Osteocyte (in vitro differentiated cells): ENCODE data around the gene PMIS2. TPM values are rescaled to one million over a fixed set of nuclear protein-coding genes. Genes with fewer than 3 reads are reported as not detected.
"Not testable (repeated sequence)": the region's sequence is repeated elsewhere in the genome, so short reads cannot be mapped to it uniquely, and the experiment has no call there.

ENCODE experiments used
- DNase-seq: peaks from one replicate; pipeline ENCODE4 v3.0.0; 2021; ENCODE audit warnings: mixed read lengths; ENCODE audit not compliant: unreplicated experiment; ENCODE audit errors: extremely low spot score
- H3K27ac Mint-ChIP-seq: one replicate; pipeline ENCODE4 v1.8.0; 2021; ENCODE audit warnings: mild to moderate bottlenecking, mixed read lengths; ENCODE audit not compliant: unreplicated experiment
- H3K27me3 Mint-ChIP-seq: one replicate; pipeline ENCODE4 v1.8.0; 2021; ENCODE audit warnings: mixed read lengths; ENCODE audit not compliant: unreplicated experiment
- H3K36me3 Mint-ChIP-seq: one replicate; pipeline ENCODE4 v1.8.0; 2021; ENCODE audit warnings: mixed read lengths; ENCODE audit not compliant: unreplicated experiment
- H3K4me1 Mint-ChIP-seq: one replicate; pipeline ENCODE4 v1.8.0; 2021; ENCODE audit warnings: mixed read lengths; ENCODE audit not compliant: unreplicated experiment
- H3K4me3 Mint-ChIP-seq: one replicate; pipeline ENCODE4 v1.8.0; 2021; ENCODE audit warnings: mild to moderate bottlenecking, moderate library complexity, mixed read lengths; ENCODE audit not compliant: unreplicated experiment
- H3K9me3 Mint-ChIP-seq: one replicate; pipeline ENCODE4 v1.8.0; 2021; ENCODE audit warnings: mixed read lengths; ENCODE audit not compliant: unreplicated experiment
- total RNA-seq: library from RNA; stranded (reverse); gene quantifications from 2 replicates; pipeline ENCODE4 v1.2.1, GENCODE V29; 2021
- TF ChIP-seq, protein P1 (sequence below): fragments of 200-600 bp; sonication (generic); IDR thresholded peaks from 2 replicates; pipeline ENCODE4 v1.5.0; 2021; ENCODE audit warnings: antibody characterized with exemption, mild to moderate bottlenecking, moderate library complexity

PMIS2 gene
- total RNA-seq, 1 donor from 2014 or later = not detected

DNA sequence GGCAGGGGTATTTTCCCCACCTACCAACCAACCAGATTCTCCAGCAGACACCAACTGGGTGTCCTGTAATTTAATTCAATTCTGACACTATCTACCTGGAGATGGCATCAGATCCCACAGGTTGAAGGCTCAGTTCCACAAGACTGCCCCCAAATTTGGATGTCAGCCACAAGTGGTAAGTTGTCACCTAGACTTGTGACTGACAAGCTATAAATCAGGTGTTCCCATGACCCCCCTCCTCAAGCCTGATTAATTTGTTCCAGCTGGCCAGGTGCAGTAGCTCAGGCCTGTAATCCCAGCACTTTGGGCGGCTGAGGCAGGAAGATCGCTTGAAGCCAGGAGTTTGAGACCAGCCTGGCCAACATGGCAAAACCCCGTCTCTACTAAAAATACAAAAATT, 16.0 kb downstream of the PMIS2 start:
- H3K4me3 Mint-ChIP-seq = no peak overlapping the region
- H3K27ac Mint-ChIP-seq = no peak overlapping the region
- DNase-seq = no peak
- H3K9me3 Mint-ChIP-seq = no peaks in the 10 kb centered on the region
- no peaks in the 10 kb centered on the region for H3K36me3 Mint-ChIP-seq
- peaks cover 1% of the 10 kb centered on the region for H3K4me1 Mint-ChIP-seq
- TF ChIP-seq, protein P1, sequence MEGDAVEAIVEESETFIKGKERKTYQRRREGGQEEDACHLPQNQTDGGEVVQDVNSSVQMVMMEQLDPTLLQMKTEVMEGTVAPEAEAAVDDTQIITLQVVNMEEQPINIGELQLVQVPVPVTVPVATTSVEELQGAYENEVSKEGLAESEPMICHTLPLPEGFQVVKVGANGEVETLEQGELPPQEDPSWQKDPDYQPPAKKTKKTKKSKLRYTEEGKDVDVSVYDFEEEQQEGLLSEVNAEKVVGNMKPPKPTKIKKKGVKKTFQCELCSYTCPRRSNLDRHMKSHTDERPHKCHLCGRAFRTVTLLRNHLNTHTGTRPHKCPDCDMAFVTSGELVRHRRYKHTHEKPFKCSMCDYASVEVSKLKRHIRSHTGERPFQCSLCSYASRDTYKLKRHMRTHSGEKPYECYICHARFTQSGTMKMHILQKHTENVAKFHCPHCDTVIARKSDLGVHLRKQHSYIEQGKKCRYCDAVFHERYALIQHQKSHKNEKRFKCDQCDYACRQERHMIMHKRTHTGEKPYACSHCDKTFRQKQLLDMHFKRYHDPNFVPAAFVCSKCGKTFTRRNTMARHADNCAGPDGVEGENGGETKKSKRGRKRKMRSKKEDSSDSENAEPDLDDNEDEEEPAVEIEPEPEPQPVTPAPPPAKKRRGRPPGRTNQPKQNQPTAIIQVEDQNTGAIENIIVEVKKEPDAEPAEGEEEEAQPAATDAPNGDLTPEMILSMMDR = no peak
- H3K27me3 Mint-ChIP-seq = peaks cover 7% of the 10 kb centered on the region

DNA sequence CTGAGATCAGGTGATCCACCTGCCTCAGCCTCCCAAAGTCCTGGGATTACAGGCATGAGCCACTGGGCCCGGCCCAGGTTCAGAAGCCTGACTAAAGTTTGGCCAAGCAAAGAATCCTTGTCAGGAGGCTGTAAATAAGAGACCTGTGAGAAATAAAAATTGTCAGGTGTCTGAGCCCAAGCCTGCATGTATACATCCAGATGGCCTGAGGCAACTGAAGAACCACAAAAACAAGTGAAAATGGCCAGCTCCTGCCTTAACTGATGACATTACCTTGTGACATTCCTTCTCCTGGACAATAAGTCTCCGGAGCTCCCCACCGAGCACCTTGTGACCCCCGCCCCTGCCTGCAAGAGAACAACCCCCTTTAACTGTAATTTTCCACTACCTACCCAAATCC, 18.5 kb downstream of the PMIS2 start:
- not testable (repeated sequence) for H3K36me3 Mint-ChIP-seq, H3K4me1 Mint-ChIP-seq, DNase-seq, H3K27me3 Mint-ChIP-seq, H3K27ac Mint-ChIP-seq, H3K4me3 Mint-ChIP-seq
- H3K9me3 Mint-ChIP-seq = peaks cover 13% of the 10 kb centered on the region

DNA sequence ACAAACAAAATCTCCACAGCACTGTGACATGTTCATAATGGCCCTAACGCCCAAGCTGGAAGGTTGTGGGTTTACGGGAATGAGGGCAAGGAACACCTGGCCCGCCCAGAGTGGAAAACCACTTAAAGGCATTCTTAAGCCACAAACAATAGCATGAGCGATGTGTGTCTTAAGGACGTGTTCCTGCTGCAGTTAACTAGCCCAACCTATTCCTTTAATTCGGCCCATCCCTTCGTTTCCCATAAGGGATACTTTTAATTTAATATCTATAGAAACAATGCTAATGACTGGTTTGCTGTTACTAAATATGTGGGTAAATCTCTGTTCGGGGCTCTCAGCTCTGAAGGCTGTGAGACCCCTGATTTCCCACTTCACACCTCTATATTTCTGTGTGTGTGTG, 21.2 kb downstream of the PMIS2 start:
- H3K4me1 Mint-ChIP-seq, DNase-seq, H3K36me3 Mint-ChIP-seq, H3K4me3 Mint-ChIP-seq, H3K27ac Mint-ChIP-seq, H3K27me3 Mint-ChIP-seq: not testable (repeated sequence)
- peaks cover 13% of the 10 kb centered on the region for H3K9me3 Mint-ChIP-seq

DNA sequence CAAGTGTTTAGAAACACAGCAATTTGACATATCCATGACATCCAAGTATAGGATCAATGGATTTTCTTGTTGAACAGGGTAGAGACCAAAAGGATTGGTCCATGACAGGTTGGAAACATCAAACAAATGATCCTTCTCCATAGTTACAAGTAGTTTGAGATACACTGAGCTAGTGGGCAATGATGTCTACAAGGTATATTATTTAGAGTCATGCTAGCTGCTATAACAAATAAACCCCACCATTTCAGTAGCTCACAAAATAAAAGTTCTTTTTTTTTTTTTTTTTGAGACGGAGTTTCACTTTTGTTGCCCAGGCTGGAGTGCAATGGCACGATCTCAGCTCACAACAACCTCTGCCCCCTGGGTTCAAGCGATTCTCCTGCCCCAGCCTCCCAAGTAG, 21.7 kb downstream of the PMIS2 start:
- no peaks in the 10 kb centered on the region for H3K36me3 Mint-ChIP-seq
- DNase-seq = no peak
- H3K4me3 Mint-ChIP-seq = no peak overlapping the region
- TF ChIP-seq, protein P1 = no peak
- H3K27me3 Mint-ChIP-seq = peaks cover 3% of the 10 kb centered on the region
- no peak overlapping the region for H3K27ac Mint-ChIP-seq
- H3K9me3 Mint-ChIP-seq = peaks cover 13% of the 10 kb centered on the region
- peaks cover 7% of the 10 kb centered on the region for H3K4me1 Mint-ChIP-seq

DNA sequence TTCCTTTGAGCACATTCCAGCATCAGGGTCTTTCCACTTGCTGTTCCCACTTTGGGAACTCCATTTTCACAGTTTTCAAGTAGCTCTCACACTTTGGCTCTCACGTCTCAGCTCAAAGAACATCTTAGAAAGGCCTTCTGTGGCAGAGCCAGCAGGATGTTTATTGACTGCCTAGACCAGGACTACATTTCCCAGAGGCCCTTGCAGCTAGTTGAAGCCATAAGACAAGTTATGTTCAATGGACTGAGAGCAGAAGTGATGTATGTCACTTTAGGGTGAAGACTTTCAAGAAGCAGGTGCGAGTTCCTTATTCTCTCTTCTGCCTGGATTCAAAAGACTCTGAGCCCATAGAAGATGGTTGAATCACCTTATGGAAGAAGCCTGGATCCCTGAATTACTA, 22.3 kb downstream of the PMIS2 start:
- H3K4me3 Mint-ChIP-seq = no peak overlapping the region
- peaks cover 13% of the 10 kb centered on the region for H3K9me3 Mint-ChIP-seq
- TF ChIP-seq, protein P1 = no peak
- no peak for DNase-seq
- H3K4me1 Mint-ChIP-seq = peaks cover 7% of the 10 kb centered on the region
- no peaks in the 10 kb centered on the region for H3K36me3 Mint-ChIP-seq
- peaks cover 3% of the 10 kb centered on the region for H3K27me3 Mint-ChIP-seq
- no peak overlapping the region for H3K27ac Mint-ChIP-seq

DNA sequence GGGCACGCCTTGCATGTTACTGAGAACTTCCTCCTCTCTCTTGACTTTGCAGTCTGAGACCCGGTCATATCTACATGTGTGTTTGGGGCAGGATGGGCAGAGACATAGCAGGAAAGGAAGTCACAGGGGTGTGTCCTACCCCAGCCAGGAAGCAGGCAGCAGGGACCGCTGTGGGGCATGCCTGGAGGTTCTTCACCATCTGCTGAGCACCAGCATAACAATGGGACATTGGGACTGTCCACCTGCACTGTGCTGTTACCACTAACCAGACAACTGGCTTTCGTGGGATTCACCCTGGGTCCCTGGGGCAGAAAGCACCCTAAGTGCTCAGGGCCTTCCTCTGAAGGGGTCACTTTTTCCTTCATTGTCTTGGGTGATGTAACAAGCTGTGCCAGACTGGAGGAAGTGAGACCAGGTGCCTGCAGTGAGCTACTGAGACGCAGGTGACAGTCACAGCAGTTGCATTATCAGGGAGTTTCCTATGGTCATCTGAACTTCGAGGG, 23.9 kb downstream of the PMIS2 start:
- Mint-ChIP-seq H3K36me3 (no peaks in the 10 kb centered on the region), H3K4me1 (peaks cover 10% of the 10 kb centered on the region), H3K27ac (no peak overlapping the region), H3K9me3 (peaks cover 13% of the 10 kb centered on the region), H3K27me3 (no peaks in the 10 kb centered on the region), H3K4me3 (no peak overlapping the region)
- DNase-seq = no peak
- TF ChIP-seq, protein P1 = no peak
